Fibroblast of skin of right quadriceps (primary cell): ENCODE data around the gene KRT80.
"Not testable (repeated sequence)": the region's sequence is repeated elsewhere in the genome, so short reads cannot be mapped to it uniquely, and the experiment has no call there.

ENCODE experiments used
- DNase-seq: peaks from one replicate; pipeline ENCODE4 v3.0.0-alpha.2; 2013

KRT80 gene

GRCh38 chr12:52191841-52192791, at the start of gene KRT80:
KRT80 (minus strand) TSS chr12:52192014; CDS start chr12:52191902, 112 bp downstream.
- DNase-seq, result peak; percentile 99

- no peak for DNase-seq
Measured at GRCh38 chr12:52241205-52241842, 49.5 kb upstream of the KRT80 start.

GRCh38 chr12:52240247-52240646, 48.4 kb upstream of the KRT80 start:
- not testable (repeated sequence) for DNase-seq

GRCh38 chr12:52239767-52240166, 48.0 kb upstream of the KRT80 start:
- no peak for DNase-seq

GRCh38 chr12:52238916-52239646, 47.3 kb upstream of the KRT80 start:
- DNase-seq, result no peak

GRCh38 chr12:52238207-52238840, 46.5 kb upstream of the KRT80 start:
- DNase-seq, result no peak

GRCh38 chr12:52236386-52237050, 44.7 kb upstream of the KRT80 start:
- no peak for DNase-seq

GRCh38 chr12:52235822-52236361, 44.1 kb upstream of the KRT80 start:
- DNase-seq, result no peak

- DNase-seq, result no peak
Measured at GRCh38 chr12:52235001-52235764, 43.4 kb upstream of the KRT80 start.

- no peak for DNase-seq
Measured at GRCh38 chr12:52234223-52234810, 42.5 kb upstream of the KRT80 start.

GRCh38 chr12:52233462-52234207, 41.8 kb upstream of the KRT80 start:
- no peak for DNase-seq

- DNase-seq, result no peak
Measured at GRCh38 chr12:52232674-52233461, 41.1 kb upstream of the KRT80 start, which contains the start of gene KRT7. KRT7 (plus strand) TSS chr12:52233243; CDS start chr12:52233297, 54 bp downstream.

GRCh38 chr12:52232203-52232673, 40.4 kb upstream of the KRT80 start:
- DNase-seq, result no peak

GRCh38 chr12:52231305-52232202, 39.7 kb upstream of the KRT80 start:
- no peak for DNase-seq

GRCh38 chr12:52230364-52231281, 38.8 kb upstream of the KRT80 start:
- peak; percentile 88 for DNase-seq

GRCh38 chr12:52229836-52230343, 38.1 kb upstream of the KRT80 start:
- DNase-seq, result no peak
